ENCODE measurements around the gene RNF11. TPM values are rescaled to one million over a fixed set of nuclear protein-coding genes. Genes with fewer than 3 reads are reported as not detected.

RNF11 gene
- polyA plus RNA-seq, 12 donors = 88.4 to 148 (median 125) TPM; not detected in 1

DNA sequence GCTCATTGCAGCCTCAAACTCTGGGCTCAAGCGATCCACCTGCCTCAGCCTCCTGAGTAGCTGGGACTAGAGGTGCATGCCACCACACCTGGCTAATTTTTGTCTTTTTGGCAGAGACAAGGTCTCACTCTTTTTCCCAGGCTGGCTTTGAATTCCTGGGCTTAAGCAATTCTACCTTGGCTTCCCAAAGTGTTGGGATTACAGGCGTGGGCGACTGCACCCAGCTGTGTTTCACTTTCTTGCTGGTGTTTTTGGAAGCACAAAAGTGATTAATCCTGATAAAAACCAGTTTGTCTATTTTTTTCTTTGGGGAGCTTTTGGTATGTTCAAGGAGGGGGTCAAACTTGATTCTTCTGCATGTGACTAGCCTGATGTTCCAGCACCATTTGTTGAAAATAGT lies 19.3 kb downstream of the RNF11 start:
- no peak for DNase-seq

DNA sequence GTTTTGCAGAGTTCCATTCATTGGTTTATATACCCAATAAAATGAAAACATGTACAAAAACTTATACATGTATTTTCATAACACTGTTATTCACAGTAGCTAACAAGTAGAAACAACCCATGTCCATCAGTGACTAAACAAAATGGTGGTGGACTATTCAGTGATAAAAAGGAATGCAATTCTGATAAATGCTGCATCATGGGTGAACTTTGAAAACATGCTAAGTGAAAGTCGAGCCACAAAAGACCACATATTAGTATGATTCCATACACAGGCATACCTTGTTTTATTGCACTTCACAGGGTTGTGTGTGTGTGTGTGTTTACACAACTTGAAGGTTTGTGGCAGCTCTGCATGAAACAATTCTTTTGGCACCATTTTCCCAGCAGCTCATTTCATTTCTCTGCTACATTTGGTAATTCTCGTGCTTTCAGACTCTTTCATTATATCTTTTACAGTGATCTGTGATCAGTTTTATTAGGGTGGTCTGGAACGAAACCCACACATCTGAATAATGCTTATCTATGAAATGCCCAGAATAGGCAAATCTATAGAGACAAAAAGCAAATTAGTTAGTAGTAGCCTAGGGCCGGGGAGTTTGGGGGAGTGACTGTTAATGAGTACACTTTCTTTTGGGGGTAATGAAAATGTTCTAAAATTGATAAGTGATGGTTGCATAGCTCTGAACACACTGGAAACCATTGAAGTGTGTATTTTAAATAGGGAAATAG lies 27.2 kb downstream of the RNF11 start:
- no peak for DNase-seq

DNA sequence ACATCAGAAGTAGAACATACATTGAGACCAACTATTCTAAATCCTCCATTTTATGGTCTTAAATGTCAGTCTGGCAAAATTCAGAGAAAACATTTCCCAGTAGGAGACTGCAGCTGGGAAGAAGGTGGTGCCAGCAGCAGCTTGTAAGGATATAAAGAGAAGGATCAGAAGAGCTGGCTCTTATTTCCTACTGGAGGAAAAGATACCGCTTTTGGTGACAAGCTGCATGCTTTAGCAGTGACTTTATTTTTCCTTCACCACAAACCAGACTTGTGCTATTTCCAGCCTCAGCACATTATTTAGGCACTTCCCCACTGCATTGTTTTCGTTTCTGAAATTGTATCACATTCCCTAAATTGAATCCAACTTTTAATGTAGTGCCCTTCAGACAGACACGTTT lies 28.4 kb downstream of the RNF11 start:
- DNase-seq = peak; percentile 64

DNA sequence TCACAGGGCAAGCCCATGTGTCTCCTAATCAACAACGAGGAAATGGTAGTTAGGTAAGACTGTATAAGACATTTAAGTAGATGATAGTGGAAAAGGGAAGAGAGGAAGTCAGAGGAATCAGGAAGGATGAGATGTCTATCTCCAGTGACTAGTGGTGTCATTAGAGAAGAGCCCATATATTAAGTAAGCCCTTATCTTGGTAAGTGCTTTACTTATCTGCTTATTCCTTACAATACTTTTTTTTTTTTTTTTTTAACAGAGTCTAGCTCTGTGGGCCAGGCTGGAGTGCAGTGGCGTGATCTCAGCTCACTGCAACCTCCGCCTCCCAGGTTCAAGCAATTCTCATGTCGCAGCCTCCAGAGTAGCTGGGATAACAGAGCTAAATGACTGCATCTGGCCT lies 29.5 kb downstream of the RNF11 start:
- DNase-seq = no peak

DNA sequence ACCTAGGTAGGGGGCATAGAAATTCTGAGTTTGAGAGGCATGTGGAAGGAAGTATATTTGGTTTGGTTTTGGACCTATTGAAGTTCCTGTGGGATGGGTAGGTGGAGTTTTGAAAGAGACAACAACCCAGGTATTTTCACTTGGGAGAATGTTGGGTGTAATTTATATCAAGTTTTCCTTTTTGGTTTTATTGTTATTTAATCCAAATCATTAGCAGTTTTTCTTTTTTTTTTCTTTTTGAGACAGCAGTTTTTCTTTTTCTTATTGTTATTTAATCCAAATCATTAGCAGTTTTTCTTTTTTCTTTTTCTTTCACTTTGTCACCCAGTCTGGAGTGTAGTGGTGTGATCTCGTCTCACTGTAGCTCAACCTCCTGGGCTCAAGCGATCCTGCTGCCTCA lies 30.1 kb downstream of the RNF11 start:
- no peak for DNase-seq

DNA sequence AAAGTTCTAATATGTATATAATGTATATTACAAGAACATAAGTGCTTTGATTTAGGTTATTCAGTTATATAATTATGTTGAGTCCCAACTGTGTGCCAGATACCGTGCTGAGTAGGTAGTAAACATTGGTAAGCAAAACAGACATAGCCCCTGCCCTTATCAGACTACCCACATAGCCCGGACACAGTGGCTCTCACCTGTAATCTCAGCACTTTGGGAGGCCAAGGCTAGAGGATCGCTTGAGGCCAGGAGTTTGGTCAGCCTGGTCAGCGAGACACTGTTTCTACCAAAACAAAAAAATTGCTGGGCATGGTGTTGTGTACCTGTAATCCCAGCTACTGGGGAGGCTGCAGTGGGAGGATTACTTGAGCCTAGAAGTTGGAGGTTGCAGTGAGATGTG lies 30.7 kb downstream of the RNF11 start:
- no peak for DNase-seq

DNA sequence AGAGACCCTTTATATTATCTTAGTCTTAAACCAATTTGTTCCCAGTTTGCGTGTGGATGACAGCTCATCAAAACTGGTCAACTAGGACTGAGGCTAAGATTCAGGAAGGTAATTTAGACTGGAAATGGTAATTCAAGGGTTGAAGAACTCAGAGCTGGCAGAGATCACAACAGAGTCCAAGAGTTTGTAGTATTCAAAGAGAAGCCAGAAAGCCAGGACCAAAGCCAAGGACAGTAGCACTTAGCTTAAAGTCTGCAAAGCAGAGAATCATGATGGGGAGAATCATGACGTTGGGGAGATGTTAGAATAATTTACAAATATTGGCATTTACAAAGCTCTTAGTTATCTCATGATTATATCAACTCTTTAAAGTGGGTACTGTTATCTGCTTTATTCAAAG lies 32.6 kb downstream of the RNF11 start:
- DNase-seq = no peak

- DNase-seq = no peak
Observed at GRCh38 chr1:51270751-51271150, 34.7 kb downstream of the RNF11 start.

DNA sequence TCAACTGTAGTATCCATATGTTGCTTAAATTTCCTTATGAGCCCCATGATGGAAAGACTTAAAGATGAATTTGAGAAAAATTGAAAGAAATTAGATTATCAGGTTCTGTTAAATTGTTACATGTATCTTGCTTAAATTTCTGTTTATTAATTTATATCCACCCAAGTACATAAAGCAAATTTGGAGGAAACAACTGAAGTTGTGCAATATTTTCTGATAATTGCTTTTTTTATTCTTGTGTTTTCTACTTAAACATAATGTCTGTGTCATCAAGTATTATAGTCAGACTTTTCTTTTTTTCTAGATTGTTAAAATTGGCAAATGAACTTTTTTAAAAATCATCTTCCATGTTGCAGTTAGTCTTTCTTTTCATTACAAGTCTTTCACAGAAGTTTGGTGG lies 36.8 kb downstream of the RNF11 start:
- DNase-seq = no peak

DNA sequence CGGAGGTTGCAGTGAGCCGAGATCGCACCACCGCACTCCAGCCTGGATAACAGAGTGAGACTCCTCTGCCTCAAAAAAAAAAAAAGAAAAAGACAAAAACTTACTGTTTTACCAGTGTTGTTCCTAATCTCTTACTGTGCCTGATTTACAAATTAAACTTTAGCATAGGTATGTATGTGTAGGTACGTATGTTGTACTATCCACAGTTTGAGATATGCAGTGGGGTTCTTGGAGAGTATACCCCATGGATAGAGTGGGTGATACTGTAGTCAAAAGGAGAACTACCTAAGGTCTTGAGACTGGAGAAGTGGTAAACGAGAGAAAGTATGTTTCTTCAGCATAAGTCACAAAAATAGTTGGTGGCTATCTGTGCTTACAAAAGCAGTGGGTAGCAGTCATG lies 38.6 kb downstream of the RNF11 start:
- no peak for DNase-seq

DNA sequence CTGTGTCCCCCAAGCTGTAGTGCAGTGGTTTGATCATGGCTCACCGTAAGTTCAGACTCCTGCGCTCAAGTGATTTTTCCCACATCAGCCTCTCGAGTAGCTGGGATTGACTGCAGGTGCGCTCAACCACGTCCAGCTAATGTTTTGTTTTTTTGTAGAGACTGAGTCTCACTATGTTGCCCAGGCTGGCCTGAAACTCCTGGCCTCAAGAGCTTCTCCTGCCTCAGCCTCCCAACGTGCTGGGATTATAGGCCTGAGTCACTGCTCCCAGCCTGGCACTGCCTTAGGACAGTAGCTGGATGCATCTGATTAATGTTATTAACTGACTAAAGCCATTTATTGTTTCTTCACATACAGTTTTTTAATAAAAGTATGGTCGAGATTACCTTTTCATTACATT lies 40.2 kb downstream of the RNF11 start:
- DNase-seq = no peak

DNA sequence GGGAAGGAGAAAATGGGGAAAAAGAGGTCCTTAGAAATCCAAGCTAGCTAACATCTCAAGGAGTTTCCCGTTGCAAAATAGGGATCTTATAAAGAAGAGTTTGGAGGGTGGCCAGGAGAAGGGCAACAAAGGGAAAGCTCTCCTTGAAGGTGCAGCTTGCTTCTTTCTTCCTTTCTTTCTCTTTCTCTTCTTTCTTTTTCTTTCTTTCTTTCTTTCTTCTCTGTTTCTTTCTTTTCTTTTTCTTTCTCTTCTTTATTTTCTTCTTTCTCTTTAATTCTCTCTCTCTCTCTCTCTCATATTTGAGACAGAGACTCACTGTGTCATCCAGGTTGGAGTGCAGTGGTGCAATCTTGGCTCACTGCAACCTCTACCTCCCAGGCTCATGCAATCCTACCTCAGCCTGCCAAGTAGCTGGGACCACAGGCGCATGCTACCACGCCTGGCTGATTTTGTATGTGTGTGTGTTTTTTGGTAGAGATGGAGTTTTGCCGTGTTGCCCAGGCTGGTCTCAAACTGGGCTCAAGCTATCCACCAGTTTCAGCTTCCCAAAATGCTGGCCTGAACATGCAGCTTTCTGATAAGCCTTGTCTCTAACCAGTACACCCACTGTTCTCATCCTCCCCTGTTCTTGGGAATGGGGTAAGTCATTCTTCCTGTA lies 44.4 kb downstream of the RNF11 start:
- no peak for DNase-seq

DNA sequence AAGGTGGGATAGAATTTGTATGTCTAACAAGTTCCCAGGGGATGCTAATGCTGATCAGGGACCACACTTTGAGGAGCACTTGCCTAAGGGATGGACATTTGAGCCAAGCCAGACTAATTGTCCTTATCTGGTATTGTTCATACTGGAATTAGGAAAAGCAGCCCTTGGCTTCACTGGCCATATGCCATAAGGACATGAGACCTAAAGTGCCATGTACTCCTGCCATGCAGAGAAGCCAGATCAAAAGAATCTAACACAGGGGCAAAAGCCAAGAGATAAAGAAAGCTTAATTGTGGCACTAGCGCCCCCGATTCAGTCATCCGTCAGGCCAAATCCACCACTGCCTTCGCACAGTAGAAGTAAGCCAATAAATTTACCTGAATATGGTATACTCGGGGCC lies 45.7 kb downstream of the RNF11 start:
- DNase-seq = no peak

DNA sequence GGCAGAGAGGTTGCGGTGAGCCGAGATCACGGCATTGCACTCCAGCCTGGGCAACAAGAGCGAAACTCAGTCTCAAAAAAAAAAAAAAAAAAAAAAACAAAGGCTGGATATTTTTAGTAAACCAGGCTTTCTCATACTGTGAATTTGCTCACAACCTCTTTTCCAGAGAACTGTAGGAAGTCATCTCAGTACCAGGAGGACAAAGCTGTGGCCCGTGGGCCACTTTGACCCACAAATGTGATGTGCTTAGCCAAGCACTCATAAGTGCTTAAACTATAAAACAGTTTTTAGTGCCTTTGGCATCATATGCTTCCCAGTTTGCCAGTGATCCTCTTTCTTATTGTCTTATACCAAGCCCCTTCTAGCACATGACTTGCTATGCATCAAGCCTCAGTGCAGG lies 46.5 kb downstream of the RNF11 start:
- DNase-seq = no peak

DNA sequence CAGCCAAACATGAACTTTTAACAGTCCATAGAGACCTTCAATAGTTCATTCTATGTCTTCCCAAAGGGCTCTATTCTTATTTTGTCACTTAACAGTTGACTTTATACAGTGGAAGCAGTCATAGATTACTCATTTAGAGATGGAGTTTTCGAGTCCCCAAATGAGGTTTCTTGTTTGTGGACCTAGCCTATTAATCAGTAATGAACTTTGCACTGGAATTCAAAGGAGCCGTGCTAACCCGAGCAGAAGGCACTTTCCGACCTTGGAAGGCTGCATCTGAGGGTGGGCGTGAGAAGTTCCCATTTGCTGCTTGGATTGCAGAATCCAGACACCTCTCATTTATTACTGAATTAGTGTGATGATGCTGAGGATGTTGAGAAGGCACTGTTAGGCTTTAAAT lies 47.9 kb downstream of the RNF11 start:
- no peak for DNase-seq

- DNase-seq = no peak
Observed at GRCh38 chr1:51284487-51284954, 48.4 kb downstream of the RNF11 start.

- DNase-seq = no peak
Observed at GRCh38 chr1:51285055-51285454, 49.0 kb downstream of the RNF11 start.

DNA sequence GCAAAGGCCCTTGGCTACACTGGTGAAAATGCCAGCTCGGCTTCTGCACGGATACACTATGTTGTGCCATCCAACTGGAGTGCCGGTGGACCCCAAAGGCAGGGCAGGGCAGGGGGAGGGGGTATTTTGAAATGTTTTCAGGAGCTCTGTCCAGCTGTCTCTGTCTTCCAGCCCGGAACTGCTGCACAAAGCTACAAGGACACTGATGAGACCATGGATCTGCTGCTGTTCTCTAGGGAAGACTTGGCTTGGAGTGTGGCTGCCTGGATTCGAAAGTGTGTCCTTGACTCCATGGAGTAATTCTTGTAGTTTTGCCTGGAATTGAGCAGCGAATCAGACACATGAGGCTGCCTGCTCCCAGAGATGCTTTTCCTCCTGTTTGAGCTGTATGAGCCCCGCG lies 51.9 kb downstream of the RNF11 start:
- no peak for DNase-seq

DNA sequence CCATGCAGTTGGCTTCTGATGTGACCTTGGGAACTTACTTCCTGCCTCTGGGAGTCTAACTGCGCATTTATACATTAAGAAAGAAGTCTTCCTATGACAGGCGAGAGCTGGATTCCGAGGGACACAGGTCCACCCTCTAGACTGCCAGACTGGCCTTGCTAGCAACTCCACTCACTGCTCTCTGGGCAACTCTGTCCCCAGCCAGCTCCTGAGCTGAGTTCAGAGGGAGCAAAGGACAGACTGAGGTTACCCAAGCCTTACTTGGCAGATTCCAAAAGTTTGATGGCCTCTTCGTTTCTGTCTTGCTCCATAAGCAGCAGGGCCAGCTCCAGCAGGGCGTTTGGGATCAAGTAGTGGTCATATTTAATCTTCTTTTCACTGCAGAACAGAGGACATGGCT lies 52.5 kb downstream of the RNF11 start:
- DNase-seq = no peak

DNA sequence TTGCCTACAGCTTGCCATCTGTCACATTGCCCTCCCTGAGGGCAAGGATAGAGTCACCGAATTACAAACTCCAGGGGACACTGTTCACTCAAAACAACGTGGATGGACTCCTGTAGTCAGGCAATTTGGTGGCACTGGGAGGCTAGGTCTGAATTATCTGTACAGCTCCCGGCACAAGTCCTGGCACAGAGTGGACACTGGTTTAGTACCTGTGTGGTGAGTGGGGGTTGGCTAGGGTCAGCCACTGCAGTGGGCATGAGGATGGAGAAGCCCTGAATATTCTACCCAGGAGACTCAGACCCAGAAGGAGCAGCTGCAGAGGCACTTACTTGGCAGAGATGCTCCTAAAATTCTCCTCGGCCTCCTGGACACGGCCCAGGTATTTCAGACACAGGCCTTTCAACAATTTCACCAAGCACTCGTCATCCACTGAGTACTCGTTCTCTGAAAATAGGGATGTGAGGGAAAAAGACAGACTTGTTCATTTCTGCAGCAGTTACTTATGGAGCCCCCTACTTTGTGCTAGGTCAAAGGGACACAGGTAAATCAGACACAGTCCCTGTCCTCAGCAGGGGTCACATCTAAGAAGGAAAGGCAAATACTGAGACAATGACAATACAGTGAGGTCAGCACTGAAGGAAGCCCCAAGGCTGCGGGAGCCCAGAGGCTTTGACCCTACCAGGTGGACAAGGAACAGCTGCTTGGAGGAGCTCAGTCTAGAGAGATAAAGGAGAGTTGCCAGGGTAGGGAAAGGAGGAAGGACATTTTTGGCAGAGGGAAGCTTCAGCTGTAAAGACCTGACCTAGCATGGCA lies 53.8 kb downstream of the RNF11 start:
- no peak for DNase-seq

GRCh38 chr1:51290489-51290847 lies 54.4 kb downstream of the RNF11 start:
- no peak for DNase-seq

DNA sequence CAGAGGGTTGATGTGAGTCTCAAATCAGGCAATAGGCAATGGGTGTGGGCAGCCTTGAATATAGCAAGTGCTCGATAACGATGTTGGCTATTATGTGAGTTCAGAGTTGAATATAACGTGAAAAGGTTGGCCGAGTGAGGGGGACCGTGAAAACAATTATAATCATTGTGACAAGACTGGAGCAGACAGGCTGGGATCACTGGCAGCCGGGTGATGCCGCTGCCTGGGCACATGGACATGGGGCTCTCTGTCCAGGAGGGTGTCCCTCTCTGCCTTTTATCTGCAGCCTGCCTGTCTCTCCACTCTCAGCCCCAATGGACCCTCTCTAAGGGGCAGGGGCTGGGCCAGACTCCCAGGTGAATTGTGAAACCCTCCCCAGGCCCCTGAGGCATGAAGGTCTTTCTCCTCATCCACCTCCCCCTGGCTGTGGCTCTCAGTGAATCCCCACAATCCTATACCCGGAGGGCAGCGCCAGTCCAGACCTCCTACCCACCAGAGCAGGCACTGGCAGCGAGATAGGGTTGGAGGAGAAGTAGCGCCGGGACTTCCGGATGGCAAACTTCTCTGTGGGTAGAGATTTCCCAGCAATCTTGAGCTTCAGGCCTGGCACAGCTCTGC lies 57.9 kb downstream of the RNF11 start:
- DNase-seq = no peak
